ENCODE results near the gene SLIT3.

GRCh38 chr5:169333518-169333917 lies 32.6 kb upstream of the SLIT3 start:
- TF ChIP-seq CTCF (IDR thresholded peaks at IDR 0.05; ENCODE audit: extremely low read depth in 1 of 2, insufficient read depth in 1 of 2, low read depth in 1 of 2, low read length in 2 of 2) (no peak), EZH2 (IDR thresholded peaks at IDR 0.05; ENCODE audit: borderline replicate concordance, low read depth, low read length, severe bottlenecking) (no peak), POLR2A (IDR thresholded peaks at IDR 0.05; ENCODE audit: low read depth, low read length) (no peak)
